Neutrophil (primary cell): ENCODE measurements around the gene PTPRN2.

Experiments
- H3K27ac ChIP-seq: fragments of 200-600 bp; sonication (generic); 2 replicates; pipeline ENCODE4 v1.5.1; 2016; ENCODE audit warnings: mild to moderate bottlenecking, moderate library complexity
- H3K27me3 ChIP-seq: fragments of 200-600 bp; sonication (generic); 2 replicates; pipeline ENCODE4 v1.6.0; 2016; ENCODE audit warnings: mild to moderate bottlenecking
- H3K36me3 ChIP-seq: fragments of 200-600 bp; sonication (generic); 2 replicates; pipeline ENCODE4 v1.5.1; 2017
- H3K4me1 ChIP-seq, 2 experiments: fragments of 200-600 bp in 1 of 2; sonication (generic) in 1 of 2; 1 replicate in 1 of 2; 2 replicates in 1 of 2; pipeline versions ENCODE4 v1.5.1 to v1.6.1; 2013 to 2016; ENCODE audit warnings: low read depth in 1 of 2, low read length in 1 of 2, mild to moderate bottlenecking in 1 of 2, moderate library complexity in 1 of 2; ENCODE audit not compliant: control insufficient read depth in 1 of 2, insufficient read depth in 1 of 2
- H3K4me3 ChIP-seq, 2 experiments: fragments of 200-600 bp in 1 of 2; sonication (generic) in 1 of 2; 1 replicate in 1 of 2; 2 replicates in 1 of 2; pipeline ENCODE4 v1.5.1; 2013 to 2016; ENCODE audit warnings: low read depth in 1 of 2, low read length in 1 of 2, mild to moderate bottlenecking in 1 of 2, moderate library complexity in 1 of 2
- H3K9me3 ChIP-seq: fragments of 200-600 bp; sonication (generic); 2 replicates; pipeline ENCODE4 v1.5.1; 2016
- TF ChIP-seq, protein P1 (sequence below): fragments of 200-600 bp; sonication (generic); IDR thresholded peaks from 2 replicates; pipeline ENCODE4 v1.5.1; 2016; ENCODE audit warnings: antibody characterized with exemption

Gene PTPRN2

DNA sequence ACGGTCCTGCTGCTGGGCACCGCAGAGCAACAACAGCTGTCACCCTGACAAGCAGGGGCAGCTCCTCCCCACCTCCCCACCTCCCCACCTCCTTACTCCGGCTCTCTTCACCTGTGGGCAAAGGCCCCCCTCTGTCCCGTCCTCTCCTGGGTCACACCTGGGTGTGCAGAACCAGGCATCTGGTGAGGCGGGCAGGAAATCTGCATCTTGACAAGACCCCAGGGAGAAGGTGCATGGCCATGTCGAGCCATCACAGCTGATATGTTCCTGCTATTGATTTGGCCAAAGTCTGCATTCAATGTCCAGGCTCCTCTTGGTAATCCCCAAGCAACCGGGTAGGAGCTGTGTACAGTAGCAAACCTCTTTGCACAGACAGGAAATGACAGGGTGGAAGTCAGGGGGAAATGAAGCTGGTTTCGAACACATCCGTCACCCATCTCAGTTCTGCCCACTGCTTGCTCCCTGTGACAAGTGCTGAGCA, 696.7 kb downstream of the PTPRN2 start:
- Histone ChIP-seq H3K9me3 (no peaks in the 10 kb centered on the region), H3K4me1 (no peaks in the 10 kb centered on the region), H3K4me3 (no peak overlapping the region), H3K36me3 (no peaks in the 10 kb centered on the region), H3K27me3 (peaks cover 4% of the 10 kb centered on the region), H3K27ac (no peak overlapping the region)
- TF ChIP-seq, protein P1, sequence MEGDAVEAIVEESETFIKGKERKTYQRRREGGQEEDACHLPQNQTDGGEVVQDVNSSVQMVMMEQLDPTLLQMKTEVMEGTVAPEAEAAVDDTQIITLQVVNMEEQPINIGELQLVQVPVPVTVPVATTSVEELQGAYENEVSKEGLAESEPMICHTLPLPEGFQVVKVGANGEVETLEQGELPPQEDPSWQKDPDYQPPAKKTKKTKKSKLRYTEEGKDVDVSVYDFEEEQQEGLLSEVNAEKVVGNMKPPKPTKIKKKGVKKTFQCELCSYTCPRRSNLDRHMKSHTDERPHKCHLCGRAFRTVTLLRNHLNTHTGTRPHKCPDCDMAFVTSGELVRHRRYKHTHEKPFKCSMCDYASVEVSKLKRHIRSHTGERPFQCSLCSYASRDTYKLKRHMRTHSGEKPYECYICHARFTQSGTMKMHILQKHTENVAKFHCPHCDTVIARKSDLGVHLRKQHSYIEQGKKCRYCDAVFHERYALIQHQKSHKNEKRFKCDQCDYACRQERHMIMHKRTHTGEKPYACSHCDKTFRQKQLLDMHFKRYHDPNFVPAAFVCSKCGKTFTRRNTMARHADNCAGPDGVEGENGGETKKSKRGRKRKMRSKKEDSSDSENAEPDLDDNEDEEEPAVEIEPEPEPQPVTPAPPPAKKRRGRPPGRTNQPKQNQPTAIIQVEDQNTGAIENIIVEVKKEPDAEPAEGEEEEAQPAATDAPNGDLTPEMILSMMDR, result no peak

DNA sequence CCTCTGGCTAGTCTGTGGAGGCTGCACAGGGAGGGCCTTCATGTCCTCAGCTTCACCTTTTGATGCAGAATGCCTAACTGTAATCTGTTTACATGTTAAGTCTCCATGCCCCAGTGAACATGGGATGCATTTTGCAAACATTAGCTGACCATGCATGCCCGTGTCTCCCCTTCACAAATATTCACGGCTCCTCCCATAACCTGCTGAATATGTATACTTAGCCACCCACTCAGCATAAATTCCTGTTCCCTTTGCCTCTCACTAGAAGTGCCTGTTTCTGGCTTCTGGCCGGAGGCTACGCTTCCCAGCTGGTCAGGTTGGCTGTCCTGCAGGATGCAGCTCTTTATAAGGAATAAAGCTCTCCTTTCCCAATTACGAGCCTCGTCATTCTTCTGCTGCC, 698.1 kb downstream of the PTPRN2 start:
- Histone ChIP-seq H3K36me3 (no peaks in the 10 kb centered on the region), H3K27ac (no peak overlapping the region), H3K4me1 (no peaks in the 10 kb centered on the region), H3K27me3 (peaks cover 4% of the 10 kb centered on the region), H3K9me3 (no peaks in the 10 kb centered on the region), H3K4me3 (no peak overlapping the region)
- TF ChIP-seq, protein P1, result no peak

DNA sequence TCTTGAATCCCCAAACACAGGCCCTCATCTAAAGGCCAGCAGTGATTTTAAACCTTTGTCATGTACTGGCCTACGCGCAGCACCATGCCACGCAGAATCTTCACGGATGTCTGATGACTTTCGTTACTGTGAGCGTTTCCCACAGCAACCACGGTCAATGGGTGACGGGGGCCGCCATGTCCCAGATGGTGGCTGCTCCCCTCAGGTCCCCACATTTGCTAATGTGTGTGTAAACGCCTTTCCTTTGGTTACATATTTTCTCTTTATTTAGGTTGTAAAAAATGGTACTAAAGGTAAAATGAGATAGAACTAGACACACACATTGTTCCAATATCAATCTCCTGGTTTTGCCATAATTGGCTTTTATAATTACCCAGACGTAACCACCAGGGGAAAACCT, 699.0 kb downstream of the PTPRN2 start:
- Histone ChIP-seq H3K27me3 (peaks cover 4% of the 10 kb centered on the region), H3K4me1 (no peaks in the 10 kb centered on the region), H3K4me3 (no peak overlapping the region), H3K36me3 (no peaks in the 10 kb centered on the region), H3K27ac (no peak overlapping the region), H3K9me3 (no peaks in the 10 kb centered on the region)
- TF ChIP-seq, protein P1, result no peak

DNA sequence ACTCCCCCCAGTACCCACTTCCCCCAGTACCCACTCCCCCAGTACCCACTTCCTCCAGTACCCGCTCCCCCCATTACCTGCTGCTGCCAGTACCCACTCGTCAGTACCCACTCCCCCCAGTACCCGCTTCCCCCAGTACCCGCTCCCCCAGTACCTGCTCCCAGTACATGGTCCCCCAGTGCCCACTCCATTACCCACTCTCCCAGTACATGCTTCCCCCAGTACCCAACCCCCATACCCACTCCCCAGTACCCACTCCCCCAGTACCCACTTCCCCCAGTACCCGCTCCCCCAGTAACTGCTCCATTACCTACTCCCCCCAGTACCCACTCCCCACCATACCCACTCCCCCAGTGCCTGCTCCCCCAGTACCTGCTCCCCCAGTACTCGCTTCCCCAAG, 700.2 kb downstream of the PTPRN2 start:
- Histone ChIP-seq H3K27me3 (peaks cover 4% of the 10 kb centered on the region), H3K36me3 (no peaks in the 10 kb centered on the region), H3K4me3 (no peak overlapping the region), H3K9me3 (no peaks in the 10 kb centered on the region), H3K4me1 (no peaks in the 10 kb centered on the region), H3K27ac (no peak overlapping the region)
- TF ChIP-seq, protein P1, result no peak

DNA sequence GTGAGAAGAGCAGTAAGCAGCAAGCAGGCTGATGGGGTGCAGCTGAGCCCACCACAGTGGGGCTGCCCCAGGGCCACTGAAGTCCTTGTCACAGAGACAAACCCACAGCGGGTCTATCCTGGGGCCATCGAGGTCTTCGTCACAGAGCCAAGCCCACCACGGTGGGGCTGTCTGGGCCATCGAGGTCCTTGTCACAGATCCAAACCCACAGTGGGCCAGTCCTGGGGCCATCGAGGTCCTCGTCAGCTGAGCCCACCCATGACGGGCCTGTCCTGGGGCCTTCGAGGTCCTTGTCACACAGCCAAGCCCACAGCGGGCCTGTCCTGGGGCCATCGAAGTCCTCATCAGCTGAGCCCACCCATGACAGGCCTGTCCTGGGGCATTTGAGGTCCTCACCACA, 700.9 kb downstream of the PTPRN2 start:
- H3K4me3 ChIP-seq, result no peak overlapping the region
- peaks cover 4% of the 10 kb centered on the region for H3K27me3 ChIP-seq
- no peaks in the 10 kb centered on the region for H3K4me1 ChIP-seq
- TF ChIP-seq, protein P1, result no peak
- H3K9me3 ChIP-seq, result no peaks in the 10 kb centered on the region
- H3K27ac ChIP-seq, result no peak overlapping the region
- H3K36me3 ChIP-seq, result no peaks in the 10 kb centered on the region

DNA sequence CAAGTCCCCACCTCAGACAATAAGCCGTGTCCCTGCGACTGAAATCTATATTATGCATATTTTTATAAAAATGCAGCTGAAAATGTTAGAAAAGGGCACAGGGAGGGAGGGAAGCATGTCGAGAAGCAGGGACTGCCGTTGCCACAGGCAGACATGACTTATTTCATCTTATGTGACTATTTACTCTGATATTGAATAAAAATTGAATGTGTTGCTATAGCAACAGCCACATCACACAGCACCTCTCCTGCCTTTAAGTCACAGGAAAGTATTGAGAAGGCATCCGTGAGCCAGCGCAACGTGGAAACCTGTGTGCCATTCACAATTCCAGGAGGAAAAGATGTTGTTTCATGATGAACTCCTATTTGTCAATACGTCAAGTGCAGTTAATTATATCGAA, 701.4 kb downstream of the PTPRN2 start:
- TF ChIP-seq, protein P1, result no peak
- H3K36me3 ChIP-seq, result no peaks in the 10 kb centered on the region
- H3K4me1 ChIP-seq, result no peaks in the 10 kb centered on the region
- peaks cover 4% of the 10 kb centered on the region for H3K27me3 ChIP-seq
- H3K27ac ChIP-seq, result no peak overlapping the region
- no peaks in the 10 kb centered on the region for H3K9me3 ChIP-seq
- no peak overlapping the region for H3K4me3 ChIP-seq
